Gastrocnemius medialis (tissue), 4 donors: ENCODE results near the gene ITGA11.

Experiments
- POLR2A ChIP-seq, 2 donors: fragments of 450-650 bp; IDR thresholded peaks; one replicate each; pipeline ENCODE4 v1.6.1; 2017; ENCODE audit warnings: antibody characterized with exemption in 2 of 2, mild to moderate bottlenecking in 2 of 2, moderate library complexity in 2 of 2
- TF ChIP-seq, protein P1 (sequence below), 5 experiments: fragments of 450-650 bp in 3 of 5; fragments of 200-600 bp in 2 of 5; sonication (generic) in 2 of 5; IDR thresholded peaks in 4 of 5; conservative IDR thresholded peaks in 1 of 5; 1 replicate in 4 of 5; 2 replicates in 1 of 5; pipeline ENCODE4 v1.5.1; 2016 to 2019; ENCODE audit warnings: antibody characterized with exemption in 5 of 5, mild to moderate bottlenecking in 3 of 5, moderate library complexity in 3 of 5

GRCh38 chr15:68298336-68298735 lies 133.6 kb downstream of the ITGA11 start:
- TF ChIP-seq, protein P1, sequence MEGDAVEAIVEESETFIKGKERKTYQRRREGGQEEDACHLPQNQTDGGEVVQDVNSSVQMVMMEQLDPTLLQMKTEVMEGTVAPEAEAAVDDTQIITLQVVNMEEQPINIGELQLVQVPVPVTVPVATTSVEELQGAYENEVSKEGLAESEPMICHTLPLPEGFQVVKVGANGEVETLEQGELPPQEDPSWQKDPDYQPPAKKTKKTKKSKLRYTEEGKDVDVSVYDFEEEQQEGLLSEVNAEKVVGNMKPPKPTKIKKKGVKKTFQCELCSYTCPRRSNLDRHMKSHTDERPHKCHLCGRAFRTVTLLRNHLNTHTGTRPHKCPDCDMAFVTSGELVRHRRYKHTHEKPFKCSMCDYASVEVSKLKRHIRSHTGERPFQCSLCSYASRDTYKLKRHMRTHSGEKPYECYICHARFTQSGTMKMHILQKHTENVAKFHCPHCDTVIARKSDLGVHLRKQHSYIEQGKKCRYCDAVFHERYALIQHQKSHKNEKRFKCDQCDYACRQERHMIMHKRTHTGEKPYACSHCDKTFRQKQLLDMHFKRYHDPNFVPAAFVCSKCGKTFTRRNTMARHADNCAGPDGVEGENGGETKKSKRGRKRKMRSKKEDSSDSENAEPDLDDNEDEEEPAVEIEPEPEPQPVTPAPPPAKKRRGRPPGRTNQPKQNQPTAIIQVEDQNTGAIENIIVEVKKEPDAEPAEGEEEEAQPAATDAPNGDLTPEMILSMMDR (IDR thresholded peaks at IDR 0.05 in 4 of 5, conservative IDR thresholded peaks at IDR 0.05 in 1 of 5): no peak
- TF ChIP-seq POLR2A (IDR thresholded peaks at IDR 0.05): no peak
